K562 (cell line): ENCODE measurements around the gene CNDP2. TPM values are rescaled to one million over a fixed set of nuclear protein-coding genes. Genes with fewer than 3 reads are reported as not detected.

Experiments used
- MBD2 ChIP-seq: sonication (generic); IDR thresholded peaks from 2 replicates; pipeline ENCODE4 v1.6.1; 2016; ENCODE audit warnings: low read depth, borderline replicate concordance
- PHB2 ChIP-seq: fragments of 450-650 bp; IDR thresholded peaks from 2 replicates; pipeline ENCODE4 v1.6.1; 2017; ENCODE audit warnings: low read depth
- PTBP1 ChIP-seq: fragments of 200-400 bp; formaldehyde crosslinking; IDR thresholded peaks from 2 replicates; pipeline ENCODE4 v1.6.1; 2017; ENCODE audit warnings: low read depth, low read length
- RFX1 ChIP-seq: fragments of 450-650 bp; IDR thresholded peaks from 2 replicates; pipeline ENCODE4 v1.6.1; 2016; ENCODE audit warnings: mild to moderate bottlenecking, moderate library complexity
- TARDBP ChIP-seq: fragments of 450-650 bp; IDR thresholded peaks from 2 replicates; pipeline ENCODE4 v1.6.1; 2016
- ZNF384 ChIP-seq: IDR thresholded peaks from 2 replicates; pipeline ENCODE4 v1.6.1; 2012; ENCODE audit warnings: low read depth, low read length, improper control_type of control experiment
- ZNF408 ChIP-seq: fragments of 250-450 bp; sonication (Bioruptor Pico); IDR thresholded peaks from 2 replicates; pipeline ENCODE4 v1.4.0; 2020; ENCODE audit warnings: low read depth, mild to moderate bottlenecking, moderate library complexity
- ZNF561 ChIP-seq: fragments of 450-650 bp; formaldehyde crosslinking; conservative IDR thresholded peaks from 2 replicates; pipeline ENCODE4 v1.4.0; 2020; ENCODE audit warnings: mild to moderate bottlenecking, moderate library complexity
- polyA plus RNA-seq, 8 experiments: library from polyadenylated mRNA; depleted of rRNA in 4 of 8; stranded (reverse) in 5 of 8; unstranded in 3 of 8; fragments of >200 nt; fragmentation: Nextera tagmentation in 2 of 8; fragmentation: Illumina TruSeq in 1 of 8; extraction: Ambion mirVana in 2 of 8; extraction: Trizol in 1 of 8; gene quantifications; 2 replicates each; pipeline versions ENCODE4 v1.2.1 to v1.2.3, GENCODE V29; 2011 to 2014; ENCODE audit warnings: inconsistent platforms in 1 of 8, missing spikeins in 1 of 8
- total RNA-seq, 7 experiments: library from RNA; depleted of rRNA in 6 of 7; stranded (reverse); fragments of >200 nt in 6 of 7; fragmentation: Illumina TruSeq in 2 of 7; extraction: Trizol in 2 of 7; gene quantifications; 2 replicates each; pipeline versions ENCODE4 v1.2.1 to v1.2.3, GENCODE V29; 2011 to 2021; ENCODE audit warnings: low replicate concordance in 1 of 7
- TF ChIP-seq, protein P1 (sequence below), 2 experiments: fragments of 450-650 bp; IDR thresholded peaks; 2 replicates each; pipeline ENCODE4 v1.6.1; 2016; ENCODE audit warnings: mild to moderate bottlenecking in 2 of 2, borderline replicate concordance in 1 of 2, low read depth in 1 of 2, moderate library complexity in 1 of 2
- TF ChIP-seq, protein P2 (sequence below), 2 experiments: IDR thresholded peaks; 2 replicates each; pipeline ENCODE4 v1.6.1; 2012; ENCODE audit warnings: improper control_type of control experiment in 2 of 2, low read depth in 2 of 2, low read length in 2 of 2, borderline replicate concordance in 1 of 2
- TF ChIP-seq, protein P3 (sequence below): fragments of 450-650 bp; IDR thresholded peaks from 2 replicates; pipeline ENCODE4 v1.6.1; 2016; ENCODE audit warnings: missing biosample characterization, missing genetic modification characterization
- TF ChIP-seq, protein P4 (sequence below): fragments of 250-450 bp; sonication (Bioruptor Pico); IDR thresholded peaks from 2 replicates; pipeline ENCODE4 v1.6.1; 2021; ENCODE audit warnings: mild to moderate bottlenecking
- TF ChIP-seq, protein P5 (sequence below), 2 experiments: fragments of 450-650 bp; IDR thresholded peaks; 2 replicates each; pipeline ENCODE4 v1.6.1; 2016

Gene CNDP2
- total and polyA plus RNA-seq, 9 of the 15 experiments (the other 6 are each of a cell fraction or from before 2014, with no cell fraction given): 34.1 to 128 (median 53.8) TPM

DNA sequence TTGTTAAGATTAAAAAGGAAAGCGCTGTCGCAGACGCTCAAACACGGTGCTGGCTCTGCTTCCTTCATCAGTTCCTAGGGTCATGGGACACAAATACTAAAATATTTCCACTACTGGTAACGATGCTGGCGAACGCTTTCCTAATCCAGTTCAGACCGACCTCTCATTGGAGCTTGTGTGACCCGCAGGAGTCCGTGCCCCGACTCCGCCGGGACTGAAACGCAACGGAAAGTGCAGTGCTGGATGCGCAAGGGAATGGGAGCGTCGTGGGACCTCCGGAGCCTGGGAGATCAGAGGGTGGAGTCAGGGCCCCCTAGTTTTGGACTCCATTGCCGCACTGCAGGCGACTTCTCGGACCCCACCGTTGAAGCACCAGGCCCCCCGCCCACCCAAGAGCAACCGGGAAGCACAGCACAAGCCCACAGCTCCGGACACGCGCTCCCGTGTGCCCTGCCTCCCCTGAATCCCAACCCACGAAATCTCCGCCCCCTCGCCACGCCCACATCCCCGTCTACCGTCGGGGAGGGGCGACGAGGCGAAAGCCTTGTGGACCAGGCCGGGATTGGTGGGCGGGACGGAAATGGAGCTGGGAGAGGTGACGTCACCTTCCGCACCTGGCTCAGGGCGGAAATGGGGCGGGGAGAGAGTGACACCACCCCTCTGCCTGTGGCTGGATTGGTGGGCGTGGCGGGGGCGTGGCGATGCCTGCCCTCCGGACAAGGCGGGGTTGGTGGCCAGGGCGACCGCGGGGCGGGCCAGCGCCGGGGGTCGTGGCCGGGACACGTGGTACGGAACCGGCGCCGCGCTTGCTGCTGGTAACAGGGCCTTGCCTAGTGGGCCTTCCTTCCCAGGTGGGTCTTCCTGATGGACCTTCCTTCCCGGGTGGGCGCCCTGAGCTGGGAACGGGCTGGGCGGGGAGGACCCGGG, at the start of gene CNDP2 (continued):
- TF ChIP-seq, protein P1, sequence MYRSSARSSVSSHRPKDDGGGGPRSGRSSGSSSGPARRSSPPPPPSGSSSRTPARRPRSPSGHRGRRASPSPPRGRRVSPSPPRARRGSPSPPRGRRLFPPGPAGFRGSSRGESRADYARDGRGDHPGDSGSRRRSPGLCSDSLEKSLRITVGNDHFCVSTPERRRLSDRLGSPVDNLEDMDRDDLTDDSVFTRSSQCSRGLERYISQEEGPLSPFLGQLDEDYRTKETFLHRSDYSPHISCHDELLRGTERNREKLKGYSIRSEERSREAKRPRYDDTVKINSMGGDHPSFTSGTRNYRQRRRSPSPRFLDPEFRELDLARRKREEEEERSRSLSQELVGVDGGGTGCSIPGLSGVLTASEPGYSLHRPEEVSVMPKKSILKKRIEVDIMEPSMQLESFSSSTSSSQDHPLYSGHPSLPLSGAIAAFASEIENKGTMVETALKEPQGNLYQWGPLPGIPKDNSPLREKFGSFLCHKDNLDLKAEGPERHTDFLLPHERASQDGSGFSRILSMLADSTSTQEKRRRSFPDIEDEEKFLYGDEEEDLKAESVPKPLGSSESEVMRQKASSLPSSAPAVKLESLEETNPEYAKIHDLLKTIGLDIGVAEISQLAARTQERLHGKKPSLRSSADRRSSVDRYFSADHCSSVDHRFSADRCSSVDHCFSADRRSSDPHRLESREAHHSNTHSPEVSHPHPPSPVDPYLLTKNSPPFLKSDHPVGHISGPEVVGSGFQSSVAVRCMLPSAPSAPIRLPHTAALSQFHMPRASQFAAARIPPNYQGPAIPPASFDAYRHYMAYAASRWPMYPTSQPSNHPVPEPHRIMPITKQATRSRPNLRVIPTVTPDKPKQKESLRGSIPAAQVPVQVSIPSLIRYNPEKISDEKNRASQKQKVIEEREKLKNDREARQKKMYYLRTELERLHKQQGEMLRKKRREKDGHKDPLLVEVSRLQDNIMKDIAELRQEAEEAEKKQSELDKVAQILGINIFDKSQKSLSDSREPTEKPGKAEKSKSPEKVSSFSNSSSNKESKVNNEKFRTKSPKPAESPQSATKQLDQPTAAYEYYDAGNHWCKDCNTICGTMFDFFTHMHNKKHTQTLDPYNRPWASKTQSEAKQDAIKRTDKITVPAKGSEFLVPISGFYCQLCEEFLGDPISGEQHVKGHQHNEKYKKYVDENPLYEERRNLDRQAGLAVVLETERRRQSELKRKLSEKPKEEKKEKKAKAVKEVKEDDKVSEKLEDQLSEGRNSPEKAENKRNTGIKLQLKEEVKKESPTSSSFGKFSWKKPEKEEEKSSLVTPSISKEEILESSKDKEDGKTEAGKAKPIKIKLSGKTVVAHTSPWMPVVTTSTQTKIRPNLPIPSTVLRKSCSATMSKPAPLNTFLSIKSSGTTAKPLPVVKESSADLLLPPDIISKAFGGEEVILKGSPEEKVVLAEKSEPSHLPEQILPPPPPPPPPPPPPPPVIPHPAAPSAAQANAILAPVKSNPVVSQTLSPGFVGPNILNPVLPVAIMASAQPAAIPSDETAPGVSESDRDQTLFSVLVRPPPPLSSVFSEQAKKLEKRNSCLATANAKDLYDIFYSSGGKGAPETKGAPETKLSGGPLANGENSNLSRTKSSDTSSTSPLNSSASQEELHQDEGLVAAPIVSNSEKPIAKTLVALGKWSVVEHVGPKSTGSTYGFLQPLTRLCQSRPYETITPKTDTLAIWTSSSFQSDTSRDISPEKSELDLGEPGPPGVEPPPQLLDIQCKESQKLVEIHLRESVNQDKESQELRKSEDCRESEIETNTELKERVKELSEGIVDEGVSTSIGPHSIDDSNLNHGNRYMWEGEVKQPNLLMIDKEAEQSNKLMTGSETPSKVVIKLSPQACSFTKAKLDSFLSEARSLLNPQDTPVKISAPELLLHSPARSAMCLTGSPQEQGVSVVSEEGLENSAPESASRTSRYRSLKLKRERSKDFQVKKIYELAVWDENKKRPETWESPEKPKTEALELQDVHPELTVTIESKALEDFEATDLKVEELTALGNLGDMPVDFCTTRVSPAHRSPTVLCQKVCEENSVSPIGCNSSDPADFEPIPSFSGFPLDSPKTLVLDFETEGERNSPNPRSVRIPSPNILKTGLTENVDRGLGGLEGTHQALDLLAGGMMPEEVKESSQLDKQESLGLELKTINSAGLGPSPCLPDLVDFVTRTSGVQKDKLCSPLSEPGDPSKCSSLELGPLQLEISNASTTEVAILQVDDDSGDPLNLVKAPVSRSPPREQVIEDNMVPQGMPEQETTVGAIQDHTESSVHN (IDR thresholded peaks at IDR 0.05; ENCODE audit: borderline replicate concordance in 1 of 2, low read depth in 1 of 2): no peak
- TF ChIP-seq, protein P2, sequence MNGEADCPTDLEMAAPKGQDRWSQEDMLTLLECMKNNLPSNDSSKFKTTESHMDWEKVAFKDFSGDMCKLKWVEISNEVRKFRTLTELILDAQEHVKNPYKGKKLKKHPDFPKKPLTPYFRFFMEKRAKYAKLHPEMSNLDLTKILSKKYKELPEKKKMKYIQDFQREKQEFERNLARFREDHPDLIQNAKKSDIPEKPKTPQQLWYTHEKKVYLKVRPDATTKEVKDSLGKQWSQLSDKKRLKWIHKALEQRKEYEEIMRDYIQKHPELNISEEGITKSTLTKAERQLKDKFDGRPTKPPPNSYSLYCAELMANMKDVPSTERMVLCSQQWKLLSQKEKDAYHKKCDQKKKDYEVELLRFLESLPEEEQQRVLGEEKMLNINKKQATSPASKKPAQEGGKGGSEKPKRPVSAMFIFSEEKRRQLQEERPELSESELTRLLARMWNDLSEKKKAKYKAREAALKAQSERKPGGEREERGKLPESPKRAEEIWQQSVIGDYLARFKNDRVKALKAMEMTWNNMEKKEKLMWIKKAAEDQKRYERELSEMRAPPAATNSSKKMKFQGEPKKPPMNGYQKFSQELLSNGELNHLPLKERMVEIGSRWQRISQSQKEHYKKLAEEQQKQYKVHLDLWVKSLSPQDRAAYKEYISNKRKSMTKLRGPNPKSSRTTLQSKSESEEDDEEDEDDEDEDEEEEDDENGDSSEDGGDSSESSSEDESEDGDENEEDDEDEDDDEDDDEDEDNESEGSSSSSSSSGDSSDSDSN (IDR thresholded peaks at IDR 0.05; ENCODE audit: borderline replicate concordance in 1 of 2, low read depth in 2 of 2, low read length in 2 of 2): no peak
- TF ChIP-seq ZNF408: no peak
- TF ChIP-seq ZNF384: no peak
- TF ChIP-seq MBD2: no peak
- TF ChIP-seq, protein P3, sequence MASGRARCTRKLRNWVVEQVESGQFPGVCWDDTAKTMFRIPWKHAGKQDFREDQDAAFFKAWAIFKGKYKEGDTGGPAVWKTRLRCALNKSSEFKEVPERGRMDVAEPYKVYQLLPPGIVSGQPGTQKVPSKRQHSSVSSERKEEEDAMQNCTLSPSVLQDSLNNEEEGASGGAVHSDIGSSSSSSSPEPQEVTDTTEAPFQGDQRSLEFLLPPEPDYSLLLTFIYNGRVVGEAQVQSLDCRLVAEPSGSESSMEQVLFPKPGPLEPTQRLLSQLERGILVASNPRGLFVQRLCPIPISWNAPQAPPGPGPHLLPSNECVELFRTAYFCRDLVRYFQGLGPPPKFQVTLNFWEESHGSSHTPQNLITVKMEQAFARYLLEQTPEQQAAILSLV: no peak
- TF ChIP-seq PHB2: no peak
- no peak for TF ChIP-seq ZNF561 (CRISPR knock-in tag)
- TF ChIP-seq, protein P4, sequence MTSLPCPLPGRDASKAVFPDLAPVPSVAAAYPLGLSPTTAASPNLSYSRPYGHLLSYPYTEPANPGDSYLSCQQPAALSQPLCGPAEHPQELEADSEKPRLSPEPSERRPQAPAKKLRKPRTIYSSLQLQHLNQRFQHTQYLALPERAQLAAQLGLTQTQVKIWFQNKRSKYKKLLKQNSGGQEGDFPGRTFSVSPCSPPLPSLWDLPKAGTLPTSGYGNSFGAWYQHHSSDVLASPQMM (CRISPR knock-in tag): no peak
- TF ChIP-seq, protein P5, sequence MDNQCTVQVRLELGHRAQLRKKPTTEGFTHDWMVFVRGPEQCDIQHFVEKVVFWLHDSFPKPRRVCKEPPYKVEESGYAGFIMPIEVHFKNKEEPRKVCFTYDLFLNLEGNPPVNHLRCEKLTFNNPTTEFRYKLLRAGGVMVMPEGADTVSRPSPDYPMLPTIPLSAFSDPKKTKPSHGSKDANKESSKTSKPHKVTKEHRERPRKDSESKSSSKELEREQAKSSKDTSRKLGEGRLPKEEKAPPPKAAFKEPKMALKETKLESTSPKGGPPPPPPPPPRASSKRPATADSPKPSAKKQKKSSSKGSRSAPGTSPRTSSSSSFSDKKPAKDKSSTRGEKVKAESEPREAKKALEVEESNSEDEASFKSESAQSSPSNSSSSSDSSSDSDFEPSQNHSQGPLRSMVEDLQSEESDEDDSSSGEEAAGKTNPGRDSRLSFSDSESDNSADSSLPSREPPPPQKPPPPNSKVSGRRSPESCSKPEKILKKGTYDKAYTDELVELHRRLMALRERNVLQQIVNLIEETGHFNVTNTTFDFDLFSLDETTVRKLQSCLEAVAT (IDR thresholded peaks at IDR 0.05): no peak
- TF ChIP-seq RFX1: peak; percentile 83
- TF ChIP-seq TARDBP: no peak
- no peak for TF ChIP-seq PTBP1
